NCI-H2029 (cell line): Measurements from ENCODE around the gene UST.

Experiments
- DNase-seq: peaks from one replicate; lab custom pipeline; 2025; lab: John Stamatoyannopoulos, UW

UST gene

DNA sequence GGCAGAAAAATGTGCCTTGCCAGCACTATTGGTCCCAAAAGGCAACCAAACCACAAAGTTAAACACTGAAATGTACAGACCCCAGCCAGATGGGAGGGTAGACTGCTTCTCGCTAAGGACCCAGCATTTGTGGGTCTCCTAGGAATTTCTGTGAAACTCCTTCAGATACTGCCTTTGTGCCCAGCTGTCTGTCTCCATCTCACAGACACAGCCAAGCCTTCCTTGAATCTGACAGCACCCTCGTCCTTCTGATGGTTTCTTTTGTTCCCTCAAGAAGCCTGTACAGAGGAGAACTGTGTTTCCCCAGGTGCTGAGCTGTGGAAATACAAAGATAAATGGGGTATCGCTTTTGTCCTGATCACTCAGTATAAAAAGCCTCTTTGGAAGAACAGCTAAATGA lies 316.6 kb downstream of the UST start:
- DNase-seq = no peak

DNA sequence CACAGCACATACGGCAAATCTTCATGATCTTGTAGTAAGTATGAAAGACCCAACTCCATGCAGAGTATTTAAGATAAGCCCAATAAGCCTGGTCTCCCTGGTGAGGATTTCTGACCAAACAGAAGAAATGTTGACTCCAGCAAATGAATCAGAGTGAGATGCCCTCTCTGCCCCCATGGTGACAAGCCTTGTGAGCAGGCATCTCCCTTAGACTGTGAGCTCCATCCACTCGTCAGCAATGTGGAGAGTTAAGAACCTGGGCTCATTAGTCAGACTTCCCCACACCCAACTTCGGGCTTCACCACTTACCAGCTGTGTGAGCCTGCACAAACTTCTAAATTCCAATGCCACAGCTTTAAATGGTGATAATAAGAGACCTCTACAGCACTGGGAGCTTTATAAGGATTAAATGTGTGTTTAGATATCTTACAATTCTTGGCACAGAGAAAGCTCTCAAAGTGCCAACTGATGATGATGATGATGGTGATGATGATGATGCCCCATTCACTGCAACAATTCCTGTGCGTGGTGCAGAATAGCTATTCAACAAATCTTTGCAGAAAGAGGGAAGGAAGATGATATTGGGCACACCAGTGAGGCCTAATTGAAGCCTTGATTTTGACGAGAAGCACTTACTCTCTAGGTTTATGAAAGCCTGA lies 317.3 kb downstream of the UST start:
- DNase-seq = no peak

DNA sequence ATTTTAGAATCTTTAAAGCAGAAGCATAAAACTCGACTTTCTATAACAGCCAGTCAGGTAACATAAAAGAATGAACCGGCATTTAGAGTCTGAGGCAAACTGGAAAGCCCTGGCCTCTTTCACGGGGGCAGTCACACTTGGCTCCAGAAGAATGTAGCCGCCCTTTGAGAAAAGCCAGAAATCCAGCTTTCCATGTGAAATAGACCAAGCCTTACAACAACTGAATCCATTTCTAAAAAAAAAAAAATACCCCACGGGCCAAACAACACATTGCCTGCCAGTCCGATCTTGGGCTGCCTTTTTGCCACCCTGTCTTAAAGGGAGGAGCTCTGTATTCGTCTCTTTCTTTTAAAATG lies 317.8 kb downstream of the UST start:
- DNase-seq = no peak

DNA sequence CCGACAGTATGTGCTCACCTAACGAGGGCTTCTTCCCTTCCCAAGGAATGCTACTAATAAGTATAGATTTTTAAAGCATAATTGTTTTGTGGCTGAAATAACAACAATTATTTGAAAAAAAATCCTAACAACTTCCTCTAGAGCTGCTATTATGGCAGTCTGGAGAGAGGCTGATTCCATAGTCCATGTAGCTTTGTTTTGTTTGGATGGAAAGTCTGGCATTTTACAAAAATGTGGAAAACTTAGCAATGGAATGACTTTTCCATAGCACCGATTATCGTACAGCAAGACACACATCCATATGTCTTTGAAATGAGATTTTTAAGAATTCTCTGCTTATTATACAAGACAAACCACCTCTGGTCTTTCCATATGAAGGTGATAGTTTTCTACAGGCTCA lies 318.3 kb downstream of the UST start:
- no peak for DNase-seq

DNA sequence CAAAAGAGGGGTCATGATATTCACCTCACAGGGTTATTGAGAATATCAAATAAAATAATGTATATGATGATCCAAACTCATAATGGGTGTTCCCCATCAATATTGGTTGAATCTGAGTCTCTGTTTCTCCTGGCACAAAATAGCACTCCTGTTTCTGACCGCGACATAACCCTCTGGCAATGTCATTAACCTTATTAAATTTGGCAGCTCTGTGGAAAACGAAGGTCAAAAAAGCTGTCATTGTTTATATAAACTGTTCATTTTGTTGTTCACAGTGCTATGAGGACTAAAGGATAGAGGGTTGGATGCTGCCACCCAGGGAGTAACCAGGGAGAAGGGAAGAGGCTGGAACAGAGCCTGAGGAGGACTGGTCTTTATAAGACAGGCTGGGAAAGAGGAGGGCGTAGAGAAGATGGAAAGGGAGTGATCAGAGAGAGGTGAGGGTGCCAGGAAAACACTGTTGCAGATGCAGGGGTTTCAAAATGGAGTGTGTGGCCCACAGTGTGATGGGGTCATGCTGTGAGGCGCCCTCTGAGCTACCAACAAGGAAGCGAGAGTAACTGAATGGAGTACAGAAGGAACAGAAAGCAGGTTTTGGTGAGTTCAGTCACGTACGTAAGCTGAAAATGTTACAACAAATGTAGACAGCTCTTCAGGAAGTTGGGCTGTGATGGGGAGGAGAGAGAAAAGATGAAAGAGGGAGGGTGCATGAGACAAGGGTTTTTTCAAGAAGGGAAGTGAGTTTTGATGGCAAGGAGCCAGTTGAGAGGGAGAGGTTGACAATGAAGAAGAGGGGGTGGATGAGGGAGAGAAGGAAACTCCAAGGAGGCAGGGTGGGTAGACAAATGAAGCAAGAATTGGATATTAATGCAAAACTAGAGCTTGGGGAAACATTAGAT lies 319.1 kb downstream of the UST start:
- DNase-seq = no peak

DNA sequence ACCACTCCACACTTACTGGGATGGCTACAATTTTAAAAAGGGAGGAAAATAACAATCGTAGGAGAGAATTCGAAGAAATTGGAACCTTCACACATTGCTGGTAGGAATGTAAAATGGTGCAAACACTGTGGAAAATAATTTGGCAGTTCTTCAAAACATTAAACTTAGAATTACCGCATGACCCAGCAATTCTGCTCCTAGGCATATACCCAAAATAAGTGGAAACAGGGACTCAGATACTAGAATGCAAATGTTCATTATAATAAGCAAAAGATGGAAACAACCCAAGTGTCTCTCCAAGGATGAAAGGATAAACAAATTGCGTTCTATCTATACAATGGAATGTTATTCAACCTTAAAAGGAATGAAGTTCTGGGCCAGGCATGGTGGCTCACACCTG lies 325.2 kb downstream of the UST start:
- no peak for DNase-seq

DNA sequence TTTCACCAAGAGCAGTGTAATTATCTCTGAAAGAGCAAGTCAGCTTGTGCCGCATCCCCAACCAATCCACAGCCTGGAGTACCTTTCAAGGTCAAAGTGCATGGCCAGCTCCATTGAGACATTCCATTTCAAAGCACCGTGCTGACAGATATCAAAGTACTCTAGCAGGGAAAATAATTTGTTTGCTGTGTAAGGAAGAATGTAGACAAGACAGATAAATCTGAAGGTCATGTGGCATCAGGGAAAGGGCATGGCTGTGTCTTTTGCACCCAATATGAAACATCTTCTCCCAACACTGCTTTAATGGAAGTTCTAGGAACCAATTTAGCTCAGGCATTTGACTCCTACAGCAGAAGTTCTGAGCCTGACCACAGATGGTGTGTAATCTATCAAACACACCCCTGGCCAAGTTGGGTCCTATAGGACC lies 328.0 kb downstream of the UST start:
- DNase-seq = no peak

DNA sequence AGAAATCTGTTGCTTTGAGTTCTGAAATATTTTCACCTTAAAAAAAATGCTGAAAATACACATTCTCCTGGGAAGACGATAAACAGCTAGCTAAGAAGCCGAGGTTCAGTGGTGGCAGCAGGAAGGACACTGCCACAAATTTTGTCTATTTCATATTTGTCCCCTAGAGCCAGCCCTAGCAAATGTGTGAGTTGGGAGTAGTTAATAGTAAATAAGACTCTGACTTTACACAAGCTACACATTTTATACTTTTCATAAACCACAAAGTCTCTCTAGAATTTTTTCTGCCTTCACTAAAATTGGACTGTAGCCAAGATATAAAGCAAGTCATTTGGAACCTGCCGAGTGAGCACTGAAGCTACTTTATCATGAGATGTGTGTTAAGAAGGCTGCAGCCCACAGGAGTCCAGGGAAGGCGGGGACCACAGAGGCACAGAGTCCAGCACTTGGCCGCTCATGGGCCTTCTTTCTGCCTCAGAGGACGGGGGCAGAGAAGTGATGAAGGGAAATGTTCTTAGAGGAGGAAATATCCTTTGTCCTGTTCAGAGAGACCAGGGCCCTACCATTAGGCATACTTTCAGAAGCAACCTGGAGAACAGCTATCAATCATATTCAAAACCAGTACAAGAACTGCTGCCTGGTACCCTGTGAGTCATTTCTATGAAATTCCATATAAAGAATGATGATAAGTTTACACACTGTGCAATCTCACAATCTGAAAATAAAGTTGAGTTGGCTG lies 329.0 kb downstream of the UST start:
- no peak for DNase-seq

DNA sequence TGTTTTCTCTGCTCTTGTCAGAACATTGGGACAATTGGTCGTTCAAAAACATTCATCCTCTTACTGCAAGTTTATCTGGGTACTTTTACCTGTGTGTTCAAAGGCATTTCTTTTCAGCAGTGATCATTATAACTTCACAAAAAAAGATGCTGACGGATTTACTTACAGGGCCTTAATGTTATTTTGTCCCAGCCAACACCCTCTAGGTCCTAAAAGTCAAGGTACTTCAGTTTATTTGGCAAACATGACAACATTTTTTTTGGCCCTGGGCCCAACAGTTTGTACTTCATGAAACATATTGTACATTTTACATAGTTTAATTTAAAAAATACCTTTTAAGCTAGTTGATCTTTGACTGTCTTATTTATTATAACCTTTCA lies 329.5 kb downstream of the UST start:
- DNase-seq = no peak

DNA sequence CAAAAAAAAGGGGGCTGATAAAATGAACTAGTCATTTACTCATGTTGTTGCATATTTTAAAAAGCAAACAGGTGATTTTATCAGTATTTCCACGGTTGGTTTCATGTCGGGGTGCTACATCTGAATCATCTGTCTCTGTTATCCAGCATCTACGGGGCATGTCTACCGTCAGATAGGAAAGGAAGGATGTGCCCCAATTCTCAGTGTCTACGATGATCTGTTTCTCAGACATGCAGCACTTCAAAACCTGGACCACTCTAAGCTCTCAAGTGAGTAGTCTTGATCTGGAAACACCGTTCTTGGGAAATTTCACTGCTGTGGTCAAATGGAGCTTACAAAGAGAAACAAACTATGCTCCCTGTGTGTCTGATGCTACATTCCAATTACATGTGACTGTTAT lies 330.4 kb downstream of the UST start:
- no peak for DNase-seq

DNA sequence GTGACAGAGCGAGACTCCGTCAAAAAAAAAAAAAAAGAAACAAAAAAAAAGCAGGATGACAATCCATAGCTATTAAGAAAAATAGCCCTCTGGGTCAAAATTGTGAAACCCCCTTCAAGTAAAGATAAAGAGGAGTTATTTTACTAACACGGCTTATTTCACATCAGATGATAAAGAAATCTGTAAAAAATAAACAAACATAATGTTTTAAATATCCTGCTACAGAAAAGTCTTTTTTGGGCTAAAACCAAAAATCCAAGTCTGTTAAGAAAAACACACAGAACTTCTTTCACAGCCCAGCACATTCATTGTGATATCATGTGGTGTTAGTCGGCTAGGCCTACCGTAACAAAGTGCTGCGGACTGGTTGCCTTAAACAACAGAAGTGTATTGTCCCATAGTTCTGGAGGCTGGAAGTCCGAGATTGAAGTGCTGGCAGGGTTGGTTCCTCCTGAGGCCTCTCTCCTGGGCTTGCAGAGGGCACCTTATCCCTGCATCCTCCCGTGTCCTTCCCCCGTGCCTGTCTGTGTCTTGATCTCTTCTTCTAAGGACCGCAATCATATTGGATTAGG lies 331.5 kb downstream of the UST start:
- no peak for DNase-seq

DNA sequence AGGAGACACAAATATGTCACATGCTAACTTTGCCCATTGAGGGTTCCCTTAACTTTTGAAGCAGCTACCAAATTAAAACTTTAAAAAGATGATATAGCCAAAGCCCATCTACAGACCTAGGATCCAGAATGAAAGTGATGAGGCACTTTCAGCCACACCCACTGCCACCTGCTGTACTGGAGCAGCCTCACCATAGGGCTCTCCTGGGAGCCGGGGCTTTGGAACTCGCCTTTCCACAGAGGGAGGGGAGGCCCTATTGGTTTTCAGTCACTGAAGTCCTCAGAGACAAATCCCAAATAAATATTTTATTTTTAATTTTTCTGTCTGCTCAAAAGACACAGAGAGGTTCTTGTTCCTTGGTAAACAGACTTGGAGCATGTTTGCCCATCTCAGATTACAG lies 332.6 kb downstream of the UST start:
- DNase-seq = no peak

DNA sequence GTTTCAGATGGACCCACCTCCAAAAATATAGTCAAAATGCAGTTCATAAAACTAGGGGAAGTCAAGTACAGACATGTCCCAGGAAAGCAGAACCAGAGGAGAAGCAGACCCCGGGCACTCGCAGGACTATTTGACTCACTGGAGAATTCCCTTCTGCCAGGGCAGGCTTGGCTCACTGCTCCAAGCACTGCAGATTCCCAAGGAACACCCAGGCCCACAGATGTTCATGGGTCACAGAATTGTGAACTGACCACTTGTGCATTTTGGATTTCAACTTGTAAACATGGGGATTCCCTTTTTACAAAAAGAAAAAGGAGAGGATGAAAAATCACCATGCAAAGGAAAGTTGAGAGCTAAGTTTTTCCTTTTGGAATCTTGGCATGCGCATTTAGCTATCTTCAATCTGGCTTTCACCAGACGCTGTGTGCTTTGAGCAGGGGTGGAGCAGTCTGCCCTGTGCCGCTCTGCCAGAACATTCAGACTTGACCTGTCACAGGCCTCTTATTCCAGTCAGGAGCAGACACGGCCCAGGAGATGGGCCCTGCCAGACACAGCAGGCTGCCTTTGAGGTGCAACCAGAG lies 333.2 kb downstream of the UST start:
- DNase-seq = no peak

DNA sequence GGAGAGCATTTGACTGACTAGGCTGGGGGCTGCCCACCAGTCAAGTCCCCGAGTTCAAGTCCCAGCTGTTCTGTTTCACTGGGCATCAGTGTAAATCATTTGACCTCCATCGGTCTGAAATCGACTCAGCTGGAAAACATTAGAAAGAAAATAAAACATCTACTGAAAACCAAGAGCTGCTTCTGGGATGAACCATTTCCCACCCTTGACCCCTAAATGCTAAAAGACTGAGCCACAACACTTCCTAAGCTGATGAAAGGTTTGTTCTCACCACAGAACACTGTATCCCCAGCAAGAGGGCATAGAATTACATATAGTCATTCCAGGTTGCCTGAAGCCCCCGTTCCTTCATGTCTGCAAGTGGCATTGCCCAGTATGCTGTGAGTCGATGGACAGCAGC lies 333.7 kb downstream of the UST start:
- DNase-seq = no peak

DNA sequence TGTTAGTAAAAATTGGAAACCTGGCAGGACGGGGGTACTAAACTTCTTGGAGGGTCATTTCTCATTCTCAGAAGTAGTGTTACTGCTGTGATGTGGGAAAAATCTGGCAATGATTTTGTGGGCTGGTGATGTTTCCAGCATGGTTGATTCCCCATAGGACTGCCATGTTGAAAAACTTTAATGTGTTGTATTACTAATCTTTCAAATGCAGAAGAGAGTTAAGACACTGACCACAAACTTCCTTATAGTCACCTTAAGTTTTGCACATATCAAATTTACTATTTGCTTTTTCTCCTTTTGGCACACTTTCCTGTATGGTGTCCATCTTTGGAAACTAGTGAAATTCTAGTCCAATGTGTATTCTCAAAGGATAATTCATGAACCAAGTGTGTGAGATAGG lies 334.5 kb downstream of the UST start:
- no peak for DNase-seq

DNA sequence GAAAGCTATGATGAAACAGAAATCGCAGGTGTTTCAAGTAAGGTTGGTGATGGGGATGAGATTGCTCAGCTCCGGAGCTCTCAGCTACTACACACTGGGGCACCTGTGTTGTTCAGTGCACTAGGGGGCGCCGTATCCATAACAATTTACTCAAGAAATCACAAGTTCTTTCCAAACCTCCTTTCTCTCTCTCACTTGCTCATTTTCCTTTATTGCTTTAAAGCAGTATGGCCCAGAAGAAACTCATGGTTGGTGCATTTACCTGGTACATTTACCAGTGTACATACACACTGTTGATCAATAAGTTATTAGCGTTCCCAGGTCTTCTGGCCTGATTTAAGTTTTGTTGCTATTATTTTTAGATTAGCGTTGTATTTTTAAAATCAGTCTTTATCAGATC lies 335.5 kb downstream of the UST start:
- DNase-seq = peak; percentile 10

DNA sequence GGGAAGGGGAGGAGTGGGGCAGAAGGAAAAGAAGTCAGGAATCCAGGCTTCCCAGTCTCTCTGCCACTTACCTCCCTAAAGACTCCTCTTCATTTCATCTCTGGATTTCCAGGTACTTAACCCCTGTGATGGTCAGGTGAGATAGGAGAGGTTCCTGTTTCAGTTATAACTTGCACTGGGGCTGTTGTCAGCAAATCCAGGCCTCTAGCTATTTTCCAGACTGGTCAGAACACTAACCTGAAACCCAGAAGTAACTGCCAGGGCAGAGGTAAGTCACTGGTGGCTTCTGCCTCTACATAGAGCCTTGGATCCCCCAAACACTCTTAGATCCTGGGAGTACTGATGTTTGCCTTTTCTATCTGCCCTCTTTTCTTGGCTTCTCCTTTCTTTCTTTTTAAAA lies 337.2 kb downstream of the UST start:
- DNase-seq = no peak

DNA sequence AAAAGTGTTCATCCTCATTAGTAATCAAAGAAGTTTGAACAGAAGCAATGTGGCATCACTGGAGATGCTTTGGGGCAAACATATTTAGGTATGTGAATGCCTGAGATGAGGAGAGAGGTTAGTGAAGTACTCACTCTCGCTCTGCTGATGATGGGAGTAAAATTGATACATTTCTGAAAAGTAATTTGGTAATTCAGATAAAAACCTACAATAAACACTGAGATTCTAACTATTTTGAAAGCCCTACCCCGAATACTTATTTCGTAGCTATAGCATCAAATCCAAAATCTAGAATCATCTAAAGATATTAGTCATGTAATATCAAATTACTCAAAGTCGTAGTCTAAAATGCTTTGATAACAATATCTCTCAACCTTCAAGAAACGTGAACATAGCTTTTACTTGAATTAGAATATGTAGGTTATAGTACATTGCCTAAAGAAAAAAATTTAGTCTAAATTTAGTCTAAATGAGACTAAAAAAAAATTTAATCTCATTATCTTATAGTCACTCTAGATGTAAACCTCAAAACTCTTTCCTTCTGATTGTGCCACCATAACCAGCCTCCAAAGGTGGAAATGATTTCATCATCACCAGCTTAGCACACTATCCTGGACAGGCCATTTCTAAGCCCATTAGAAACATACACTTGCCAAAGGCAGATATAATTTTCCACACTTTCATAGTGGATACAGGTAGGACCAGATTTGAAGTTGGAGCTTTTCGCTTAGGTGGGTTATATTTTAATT lies 338.2 kb downstream of the UST start:
- no peak for DNase-seq

DNA sequence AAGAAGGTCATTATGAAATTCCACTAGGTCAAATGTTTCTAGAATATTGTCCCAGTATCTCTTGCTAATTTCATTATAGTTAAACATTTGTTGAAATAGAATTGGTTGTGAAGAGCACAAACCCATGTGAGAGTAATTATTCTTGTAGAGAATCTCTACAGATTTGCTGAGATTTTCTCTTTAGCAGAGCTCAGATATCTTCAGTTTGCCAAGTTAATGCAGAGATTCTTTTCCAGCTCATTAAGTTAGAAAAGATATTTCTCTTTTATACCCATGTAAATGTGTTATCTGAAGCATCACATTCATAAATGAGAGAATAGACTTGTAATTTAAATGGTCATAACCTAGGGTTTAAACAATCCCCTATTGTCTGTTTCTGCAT lies 338.7 kb downstream of the UST start:
- no peak for DNase-seq

DNA sequence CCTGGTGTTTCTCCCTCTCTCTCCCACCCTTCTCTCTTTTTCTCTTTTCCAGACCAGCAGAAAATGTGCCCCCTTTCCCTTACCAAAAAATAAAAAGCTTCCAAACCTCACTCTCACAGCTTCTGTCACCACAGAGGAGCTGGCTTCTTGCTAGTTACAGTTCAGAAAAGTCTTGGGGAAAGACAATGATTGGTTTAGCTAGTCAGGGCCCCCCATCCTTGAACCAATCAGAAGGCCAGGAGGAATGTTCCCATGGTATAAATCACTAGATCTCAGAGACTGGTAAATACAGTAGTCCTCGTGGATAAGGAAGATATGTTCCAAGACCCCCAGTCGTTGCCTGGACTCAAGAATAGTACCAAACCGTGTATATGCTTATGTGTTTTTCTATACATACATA lies 339.5 kb downstream of the UST start:
- DNase-seq = no peak

DNA sequence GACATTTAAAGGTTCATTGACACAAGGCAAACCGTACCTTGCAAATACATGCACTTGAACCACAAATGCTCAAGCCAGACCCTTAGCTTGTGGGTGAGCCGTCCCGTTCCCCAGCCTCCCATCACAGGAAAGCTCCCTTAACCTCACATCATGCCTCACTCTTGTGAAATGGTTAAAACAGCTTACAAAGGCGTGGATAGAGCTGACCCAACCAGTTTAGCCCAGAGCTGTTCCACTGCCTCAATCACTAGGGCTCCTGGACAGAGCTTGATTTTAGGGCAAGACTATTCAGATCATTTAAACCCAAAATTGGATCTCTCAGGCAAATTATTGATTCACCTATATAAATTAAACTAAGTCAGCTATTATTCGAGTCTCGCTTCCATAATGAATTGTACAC lies 341.1 kb downstream of the UST start:
- no peak for DNase-seq

DNA sequence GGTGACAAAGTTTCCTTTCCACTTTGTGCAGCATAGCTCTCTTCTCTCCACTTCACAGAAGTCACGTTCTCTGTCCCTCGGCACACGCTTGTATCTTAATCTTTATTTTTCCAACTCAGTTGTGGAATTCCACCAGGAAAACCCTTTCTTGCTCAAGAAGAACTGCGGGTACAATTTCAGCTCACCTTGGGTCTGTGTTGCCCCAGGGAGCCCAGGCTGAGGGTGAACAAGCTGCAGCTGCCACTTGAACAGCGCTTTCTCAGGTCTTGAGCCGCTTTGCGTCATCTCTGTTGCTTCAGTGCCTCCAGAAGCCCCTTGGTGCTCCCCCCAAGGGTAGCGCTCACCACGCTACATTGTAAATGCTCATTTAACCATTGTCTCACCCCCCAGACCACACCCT lies 341.5 kb downstream of the UST start:
- DNase-seq = no peak
